ENCODE results near the gene AVPR2. TPM values are rescaled to one million over a fixed set of nuclear protein-coding genes. Genes with fewer than 3 reads are reported as not detected.

Gene AVPR2
- total and polyA plus RNA-seq, 10 of the 15 experiments (the other 5 are each of a cell fraction or from before 2014, with no cell fraction given), result 0.12 to 0.37 TPM; not detected in 8

- ChIA-PET POLR2A (no interaction called here), RAD21 (ENCODE audit: unreplicated experiment) (no interaction called here), SMC1A (ENCODE audit: uncharacterized antibody, unreplicated experiment) (no interaction called here), CTCF (no interaction called here)
- in situ Hi-C loops (cut with MboI), result no loop called here
- no TSS peak for BruUV-seq (replicated peaks)
- H4K20me1 ChIP-seq (ENCODE audit: control insufficient read depth, insufficient read depth), result no peaks in the 10 kb centered on the region
- H3K9me3 ChIP-seq (replicated peaks; ENCODE audit: control insufficient read depth, insufficient read depth, low read length), result no peaks in the 10 kb centered on the region
- no peak for TF ChIP-seq ZNF24 (IDR thresholded peaks at IDR 0.05)
- no peak for TF ChIP-seq TAF1 (IDR thresholded peaks at IDR 0.05; ENCODE audit: borderline replicate concordance, low read depth, low read length)
- TF ChIP-seq HDGF (IDR thresholded peaks at IDR 0.05), result no peak
- no peak for TF ChIP-seq BCL11A (IDR thresholded peaks at IDR 0.05; ENCODE audit: low read depth, low read length)
- no peak for TF ChIP-seq HCFC1 (IDR thresholded peaks at IDR 0.05; ENCODE audit: low read length)
- TF ChIP-seq, protein P1, sequence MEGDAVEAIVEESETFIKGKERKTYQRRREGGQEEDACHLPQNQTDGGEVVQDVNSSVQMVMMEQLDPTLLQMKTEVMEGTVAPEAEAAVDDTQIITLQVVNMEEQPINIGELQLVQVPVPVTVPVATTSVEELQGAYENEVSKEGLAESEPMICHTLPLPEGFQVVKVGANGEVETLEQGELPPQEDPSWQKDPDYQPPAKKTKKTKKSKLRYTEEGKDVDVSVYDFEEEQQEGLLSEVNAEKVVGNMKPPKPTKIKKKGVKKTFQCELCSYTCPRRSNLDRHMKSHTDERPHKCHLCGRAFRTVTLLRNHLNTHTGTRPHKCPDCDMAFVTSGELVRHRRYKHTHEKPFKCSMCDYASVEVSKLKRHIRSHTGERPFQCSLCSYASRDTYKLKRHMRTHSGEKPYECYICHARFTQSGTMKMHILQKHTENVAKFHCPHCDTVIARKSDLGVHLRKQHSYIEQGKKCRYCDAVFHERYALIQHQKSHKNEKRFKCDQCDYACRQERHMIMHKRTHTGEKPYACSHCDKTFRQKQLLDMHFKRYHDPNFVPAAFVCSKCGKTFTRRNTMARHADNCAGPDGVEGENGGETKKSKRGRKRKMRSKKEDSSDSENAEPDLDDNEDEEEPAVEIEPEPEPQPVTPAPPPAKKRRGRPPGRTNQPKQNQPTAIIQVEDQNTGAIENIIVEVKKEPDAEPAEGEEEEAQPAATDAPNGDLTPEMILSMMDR (IDR thresholded peaks at IDR 0.05 in 2 of 3, conservative IDR thresholded peaks at IDR 0.05 in 1 of 3; ENCODE audit: control insufficient read depth in 2 of 3, extremely low read depth in 1 of 3, insufficient read depth in 1 of 3, low read depth in 3 of 3, low read length in 3 of 3), result peak in 2 of 3 experiments; percentile 13 to 33; a peak in 2 of 6 replicates
- TF ChIP-seq ZSCAN29 (IDR thresholded peaks at IDR 0.05), result no peak
- peak; percentile 37; the same call in 1 of the 2 replicates for TF ChIP-seq RAD21 (IDR thresholded peaks at IDR 0.05; ENCODE audit: insufficient read depth, low read depth, low read length)
- TF ChIP-seq ETV6 (conservative IDR thresholded peaks at IDR 0.05 in 1 of 2, IDR thresholded peaks at IDR 0.05 in 1 of 2; ENCODE audit: borderline replicate concordance in 1 of 2, low read depth in 1 of 2), result no peak
- TF ChIP-seq ZNF217 (IDR thresholded peaks at IDR 0.05), result no peak
- TF ChIP-seq, protein P2, sequence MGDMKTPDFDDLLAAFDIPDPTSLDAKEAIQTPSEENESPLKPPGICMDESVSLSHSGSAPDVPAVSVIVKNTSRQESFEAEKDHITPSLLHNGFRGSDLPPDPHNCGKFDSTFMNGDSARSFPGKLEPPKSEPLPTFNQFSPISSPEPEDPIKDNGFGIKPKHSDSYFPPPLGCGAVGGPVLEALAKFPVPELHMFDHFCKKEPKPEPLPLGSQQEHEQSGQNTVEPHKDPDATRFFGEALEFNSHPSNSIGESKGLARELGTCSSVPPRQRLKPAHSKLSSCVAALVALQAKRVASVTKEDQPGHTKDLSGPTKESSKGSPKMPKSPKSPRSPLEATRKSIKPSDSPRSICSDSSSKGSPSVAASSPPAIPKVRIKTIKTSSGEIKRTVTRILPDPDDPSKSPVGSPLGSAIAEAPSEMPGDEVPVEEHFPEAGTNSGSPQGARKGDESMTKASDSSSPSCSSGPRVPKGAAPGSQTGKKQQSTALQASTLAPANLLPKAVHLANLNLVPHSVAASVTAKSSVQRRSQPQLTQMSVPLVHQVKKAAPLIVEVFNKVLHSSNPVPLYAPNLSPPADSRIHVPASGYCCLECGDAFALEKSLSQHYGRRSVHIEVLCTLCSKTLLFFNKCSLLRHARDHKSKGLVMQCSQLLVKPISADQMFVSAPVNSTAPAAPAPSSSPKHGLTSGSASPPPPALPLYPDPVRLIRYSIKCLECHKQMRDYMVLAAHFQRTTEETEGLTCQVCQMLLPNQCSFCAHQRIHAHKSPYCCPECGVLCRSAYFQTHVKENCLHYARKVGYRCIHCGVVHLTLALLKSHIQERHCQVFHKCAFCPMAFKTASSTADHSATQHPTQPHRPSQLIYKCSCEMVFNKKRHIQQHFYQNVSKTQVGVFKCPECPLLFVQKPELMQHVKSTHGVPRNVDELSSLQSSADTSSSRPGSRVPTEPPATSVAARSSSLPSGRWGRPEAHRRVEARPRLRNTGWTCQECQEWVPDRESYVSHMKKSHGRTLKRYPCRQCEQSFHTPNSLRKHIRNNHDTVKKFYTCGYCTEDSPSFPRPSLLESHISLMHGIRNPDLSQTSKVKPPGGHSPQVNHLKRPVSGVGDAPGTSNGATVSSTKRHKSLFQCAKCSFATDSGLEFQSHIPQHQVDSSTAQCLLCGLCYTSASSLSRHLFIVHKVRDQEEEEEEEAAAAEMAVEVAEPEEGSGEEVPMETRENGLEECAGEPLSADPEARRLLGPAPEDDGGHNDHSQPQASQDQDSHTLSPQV (IDR thresholded peaks at IDR 0.05), result no peak
- TF ChIP-seq DPF2 (IDR thresholded peaks at IDR 0.05), result no peak
- no peak for TF ChIP-seq SMAD1 (IDR thresholded peaks at IDR 0.05; ENCODE audit: low read depth, partially characterized antibody)
- no peak for TF ChIP-seq TCF3 (IDR thresholded peaks at IDR 0.05; ENCODE audit: borderline replicate concordance, insufficient read depth, low read depth, low read length)
- TF ChIP-seq CREM (IDR thresholded peaks at IDR 0.05; ENCODE audit: low read depth), result no peak
- FAIRE-seq (no peak), ATAC-seq (peak; percentile 48), DNase-seq (ENCODE audit: low read depth, low spot score) (no peak)
- H3K27me3 ChIP-seq (replicated peaks in 1 of 2; ENCODE audit: control insufficient read depth in 2 of 2, insufficient read depth in 2 of 2, low read length in 1 of 2), result peaks cover 0 to 2% of the 10 kb centered on the region in 2 experiments; a peak in 3 of 4 replicates
- 14% methylated on average over 6 of the region's 6 CpGs for WGBS (ENCODE audit: insufficient coverage, insufficient replicate concordance, low lambda C conversion rate, missing lambda C conversion rate)
- no peak overlapping the region for H3K4me3 ChIP-seq
- H2AFZ ChIP-seq (ENCODE audit: control insufficient read depth, low read depth, low read length), result no peak overlapping the region
- no peaks in the 10 kb centered on the region for H3K79me2 ChIP-seq (ENCODE audit: control insufficient read depth, insufficient read depth, low read length)
- no peak overlapping the region for H3K27ac ChIP-seq (ENCODE audit: control insufficient read depth, insufficient read depth)
- intact Hi-C loops (cut with micrococcal nuclease; ENCODE audit: unreplicated experiment), result no loop called here
- H3K4me2 ChIP-seq (ENCODE audit: control insufficient read depth, insufficient read depth), result no peak overlapping the region
- no peaks in the 10 kb centered on the region for H3K36me3 ChIP-seq (ENCODE audit: control insufficient read depth in 2 of 2, insufficient read depth in 2 of 2, low read length in 1 of 2)
- no peak overlapping the region for H3K9ac ChIP-seq (ENCODE audit: control insufficient read depth, insufficient read depth, low read length)
- no peaks in the 10 kb centered on the region; the same call in 1 of the 2 replicates for H3K4me1 ChIP-seq (ENCODE audit: control insufficient read depth, insufficient read depth, low read length)
These were observed 19.9 kb upstream of the AVPR2 start for GRCh38 chrX:153884590-153884989.
